Kidney (tissue), 14 donors: Measurements from ENCODE around the gene URB2. TPM values are rescaled to one million over a fixed set of nuclear protein-coding genes. Genes with fewer than 3 reads are reported as not detected.

ENCODE experiments used
- DNase-seq, 5 donors: peaks; one replicate each; pipeline ENCODE4 v3.0.0-alpha.2; 2013 to 2020
- FAIRE-seq: peaks from 2 replicates; lab custom pipeline; 2012; peaks lifted over from hg19 to GRCh38; lab: Jason Lieb, UNC
- H3K27ac ChIP-seq, 2 donors: one replicate each; pipeline ENCODE4 v1.7.0; 2013; ENCODE audit warnings: low read depth in 2 of 2, low read length in 2 of 2, inconsistent platforms in 1 of 2
- H3K27me3 ChIP-seq: one replicate; pipeline ENCODE4 v1.7.1; 2013; ENCODE audit warnings: low read length, inconsistent platforms; ENCODE audit not compliant: control insufficient read depth, insufficient read depth
- H3K36me3 ChIP-seq, 3 donors: one replicate each; pipeline versions ENCODE4 v1.7.0 to v1.7.1; 2013; ENCODE audit warnings: low read length in 3 of 3, control low read depth in 1 of 3, inconsistent platforms in 1 of 3; ENCODE audit not compliant: insufficient read depth in 3 of 3, control insufficient read depth in 2 of 3
- H3K4me1 ChIP-seq, 3 donors: one replicate each; pipeline versions ENCODE4 v1.7.0 to v1.7.1; 2013; ENCODE audit warnings: low read length in 3 of 3, inconsistent platforms in 1 of 3, low read depth in 1 of 3; ENCODE audit not compliant: control insufficient read depth in 2 of 3, insufficient read depth in 2 of 3
- H3K4me3 ChIP-seq, 3 donors: one replicate each; pipeline versions ENCODE4 v1.7.0 to v1.8.1; 2013; ENCODE audit warnings: low read length in 3 of 3, control low read depth in 1 of 3, inconsistent platforms in 1 of 3
- H3K9ac ChIP-seq, 3 donors: one replicate each; pipeline versions ENCODE4 v1.7.0 to v1.7.1; 2013; ENCODE audit warnings: low read length in 3 of 3, control low read depth in 1 of 3, inconsistent platforms in 1 of 3
- H3K9me3 ChIP-seq, 3 donors: one replicate each; pipeline versions ENCODE4 v1.7.0 to v1.7.1; 2013; ENCODE audit warnings: low read length in 3 of 3, control low read depth in 1 of 3, inconsistent platforms in 1 of 3; ENCODE audit not compliant: control insufficient read depth in 2 of 3, insufficient read depth in 1 of 3
- intact Hi-C: fragments of 100-400 bp; cut with DNase I; formaldehyde crosslinking; loops from one replicate; pipeline ENCODE4 v1.11.1; 2022
- polyA plus RNA-seq: library from polyadenylated mRNA; stranded (reverse); fragments of 350-450 nt; fragmentation: Illumina TruSeq; extraction: RNeasy Lipid Tissue Mini Kit (QIAGEN cat#74804); gene quantifications from one replicate; pipeline ENCODE4 v1.2.3, GENCODE V29; 2014; ENCODE audit warnings: low read depth, low replicate concordance; ENCODE audit not compliant: insufficient read depth
- total RNA-seq: library from RNA; stranded (reverse); fragmentation: NEBNext Ultra II Directional; extraction: Animal tissue kit (Norgen Biotek cat#: 25700); gene quantifications from one replicate; pipeline ENCODE4 v1.2.1, GENCODE V29; 2021
- TF ChIP-seq, protein P1 (sequence below): IDR thresholded peaks from 3 replicates; pipeline ENCODE4 v1.5.1; 2012; ENCODE audit warnings: mild to moderate bottlenecking, moderate library complexity, borderline replicate concordance; ENCODE audit not compliant: insufficient read depth; ENCODE audit errors: extremely low read depth
- donor health status: control.
- donor health status: control.
- donor health status: control.
- donor health status: control.
- donor health status: control.
- donor health status: DM: yes; HTN: yes; CAD: no.
- donor health status: Normal renal cell carcinoma (clear cell type).

The URB2 gene
- total and polyA plus RNA-seq, 2 donors from 2014 or later, result 1.4 to 8.3 TPM

DNA sequence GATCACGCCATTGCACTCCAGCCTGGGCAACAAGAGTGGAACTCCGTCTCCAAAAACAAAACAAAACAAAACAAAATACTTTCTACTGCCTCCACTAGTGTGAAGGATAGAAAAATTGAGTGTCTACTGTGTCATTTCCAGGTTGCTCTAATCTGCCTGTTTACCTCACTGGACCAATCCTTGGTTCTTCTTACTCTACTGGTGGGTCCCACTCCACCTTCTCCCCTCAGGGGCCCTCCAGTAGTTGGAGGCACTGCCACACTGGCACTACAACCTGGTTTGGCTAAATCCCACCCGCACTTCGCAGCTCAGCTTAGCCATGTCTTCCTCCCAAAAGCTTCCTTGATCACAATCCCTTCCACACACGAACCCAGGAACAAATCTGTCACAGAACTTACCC, 2.8 kb upstream of the URB2 start:
- Histone ChIP-seq H3K4me3 (no peak overlapping the region), H3K9me3 (no peaks in the 10 kb centered on the region), H3K9ac (no peak overlapping the region), H3K27ac (no peak overlapping the region), H3K4me1 (peaks cover 0 to 9% (median 5%) of the 10 kb centered on the region in 3 donors), H3K27me3 (no peaks in the 10 kb centered on the region), H3K36me3 (no peaks in the 10 kb centered on the region)
- DNase-seq (no peak), FAIRE-seq (no peak)
- TF ChIP-seq, protein P1, sequence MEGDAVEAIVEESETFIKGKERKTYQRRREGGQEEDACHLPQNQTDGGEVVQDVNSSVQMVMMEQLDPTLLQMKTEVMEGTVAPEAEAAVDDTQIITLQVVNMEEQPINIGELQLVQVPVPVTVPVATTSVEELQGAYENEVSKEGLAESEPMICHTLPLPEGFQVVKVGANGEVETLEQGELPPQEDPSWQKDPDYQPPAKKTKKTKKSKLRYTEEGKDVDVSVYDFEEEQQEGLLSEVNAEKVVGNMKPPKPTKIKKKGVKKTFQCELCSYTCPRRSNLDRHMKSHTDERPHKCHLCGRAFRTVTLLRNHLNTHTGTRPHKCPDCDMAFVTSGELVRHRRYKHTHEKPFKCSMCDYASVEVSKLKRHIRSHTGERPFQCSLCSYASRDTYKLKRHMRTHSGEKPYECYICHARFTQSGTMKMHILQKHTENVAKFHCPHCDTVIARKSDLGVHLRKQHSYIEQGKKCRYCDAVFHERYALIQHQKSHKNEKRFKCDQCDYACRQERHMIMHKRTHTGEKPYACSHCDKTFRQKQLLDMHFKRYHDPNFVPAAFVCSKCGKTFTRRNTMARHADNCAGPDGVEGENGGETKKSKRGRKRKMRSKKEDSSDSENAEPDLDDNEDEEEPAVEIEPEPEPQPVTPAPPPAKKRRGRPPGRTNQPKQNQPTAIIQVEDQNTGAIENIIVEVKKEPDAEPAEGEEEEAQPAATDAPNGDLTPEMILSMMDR, result no peak
- intact Hi-C loops, result no loop called here

DNA sequence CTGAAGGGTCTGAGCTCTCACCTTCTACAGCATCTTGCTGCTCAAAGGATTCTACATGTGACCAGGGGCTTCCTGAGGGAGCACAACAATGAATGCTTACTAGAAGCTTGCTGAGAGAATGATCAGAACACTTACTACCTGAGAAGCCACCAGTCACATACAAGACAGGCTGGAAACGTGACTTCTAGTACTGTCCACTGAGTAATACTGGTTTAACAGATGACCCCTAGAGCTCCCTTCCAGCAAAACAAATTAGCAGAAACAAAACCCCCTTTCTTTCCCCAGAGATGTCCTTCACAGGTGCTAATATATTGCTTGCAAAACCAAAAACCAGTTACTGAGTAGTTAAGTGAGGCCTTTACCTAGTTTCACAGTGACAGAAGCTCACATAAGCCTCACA, 2.2 kb upstream of the URB2 start:
- no peak for DNase-seq
- Histone ChIP-seq H3K4me1 (peaks cover 0 to 9% (median 5%) of the 10 kb centered on the region in 3 donors), H3K27ac (no peak overlapping the region), H3K9ac (no peak overlapping the region), H3K9me3 (no peaks in the 10 kb centered on the region), H3K36me3 (no peaks in the 10 kb centered on the region), H3K4me3 (no peak overlapping the region), H3K27me3 (no peaks in the 10 kb centered on the region)
- intact Hi-C loops, result no loop called here
- FAIRE-seq, result no peak
- TF ChIP-seq, protein P1, result no peak

DNA sequence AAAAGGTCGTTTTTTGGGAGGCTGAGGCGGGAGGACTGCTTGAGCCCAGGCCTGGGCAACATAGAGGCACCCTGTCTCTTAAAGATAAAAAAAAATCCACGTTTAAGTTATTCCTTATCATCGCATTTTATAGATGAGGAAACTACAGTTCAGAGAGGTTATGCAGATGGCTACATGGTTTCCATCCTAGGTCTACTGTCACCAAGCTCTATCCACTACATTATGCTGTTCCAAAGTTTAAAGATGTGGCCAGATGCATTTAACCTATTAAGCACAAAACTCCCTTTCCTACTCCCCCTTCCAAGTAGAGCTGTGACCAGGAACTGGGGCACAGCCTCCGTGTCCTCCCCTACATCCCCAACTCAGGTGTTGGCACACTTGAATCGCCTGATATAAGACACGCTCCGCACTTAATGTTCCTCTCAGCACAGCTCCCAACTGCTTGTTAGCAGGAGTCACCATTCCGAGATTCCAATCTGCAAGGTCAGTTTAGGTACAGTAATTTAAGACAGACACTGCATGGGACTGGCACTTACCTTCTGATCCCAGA, 1.5 kb upstream of the URB2 start:
- intact Hi-C loops, result no loop called here
- FAIRE-seq (no peak), DNase-seq (no peak)
- Histone ChIP-seq H3K36me3 (no peaks in the 10 kb centered on the region), H3K9ac (peak overlapping the region; percentile 63 to 87 (median 74)), H3K4me3 (peak overlapping the region; percentile 87 to 92 (median 90)), H3K4me1 (peaks cover 0 to 9% (median 5%) of the 10 kb centered on the region in 3 donors), H3K9me3 (no peaks in the 10 kb centered on the region), H3K27ac (no peak overlapping the region), H3K27me3 (no peaks in the 10 kb centered on the region)
- TF ChIP-seq, protein P1, result no peak
